GM19372 (cell line): ENCODE results near the gene AGBL3.

Source experiments
- ATAC-seq: cut with Tn5 transposase; IDR thresholded peaks from one replicate; pipeline ENCODE4 v1.9.1; 2021; ENCODE audit warnings: mild to moderate bottlenecking, low read depth, moderate library complexity; ENCODE audit not compliant: unreplicated experiment

The AGBL3 gene

DNA sequence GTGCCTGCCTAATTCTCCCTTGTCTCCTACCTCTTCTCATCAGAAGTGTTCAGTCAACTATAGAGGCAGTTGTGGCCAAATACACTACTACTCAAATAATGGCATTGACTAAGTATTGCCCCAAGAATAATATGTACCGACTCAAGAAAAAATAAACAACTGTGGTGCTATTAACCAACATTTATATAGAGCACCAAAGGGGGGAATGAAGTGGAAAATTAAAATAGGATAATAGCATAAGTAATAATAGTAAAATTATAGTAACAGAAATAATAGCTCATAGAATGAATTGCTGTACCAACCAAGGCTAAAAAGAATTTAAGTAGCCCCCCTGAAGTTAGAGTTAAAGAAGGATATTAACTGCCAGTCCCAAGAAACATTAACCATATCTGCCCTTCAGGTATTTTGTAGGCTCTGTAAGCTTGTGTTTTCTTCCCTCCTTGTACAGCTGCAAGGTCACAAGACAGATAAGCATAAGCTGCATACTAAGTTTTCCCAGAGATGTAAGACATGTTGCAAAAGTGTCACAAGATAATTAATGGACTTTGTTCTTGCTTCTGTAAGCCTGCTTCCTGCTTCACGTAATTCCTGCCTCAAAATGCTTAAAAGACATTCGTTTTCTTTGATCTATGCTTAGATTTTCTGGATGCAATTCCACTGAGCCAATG lies 195.1 kb downstream of the AGBL3 start:
- ATAC-seq = no peak

- no peak for ATAC-seq
Measured at GRCh38 chr7:135181929-135182678, 195.8 kb downstream of the AGBL3 start.

DNA sequence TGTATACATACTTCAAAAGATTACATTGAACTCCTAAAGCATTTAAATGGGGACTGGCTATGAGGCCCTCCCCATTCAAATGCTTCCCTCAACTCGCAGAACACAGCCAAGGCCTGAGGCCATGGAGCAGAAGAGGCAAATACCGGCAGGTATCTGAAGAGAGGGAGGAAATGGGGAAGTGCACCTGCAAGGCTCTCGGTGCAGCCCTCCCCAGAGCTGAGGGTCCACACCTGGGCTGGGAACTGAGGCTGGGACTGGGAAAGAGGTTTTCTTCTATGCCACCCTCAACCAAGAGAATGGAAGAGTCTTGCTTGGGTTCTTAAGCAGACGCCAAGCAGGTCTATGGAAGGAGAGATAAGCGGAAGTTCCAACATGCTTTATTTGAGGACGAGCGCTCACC lies 197.2 kb downstream of the AGBL3 start:
- no peak for ATAC-seq

DNA sequence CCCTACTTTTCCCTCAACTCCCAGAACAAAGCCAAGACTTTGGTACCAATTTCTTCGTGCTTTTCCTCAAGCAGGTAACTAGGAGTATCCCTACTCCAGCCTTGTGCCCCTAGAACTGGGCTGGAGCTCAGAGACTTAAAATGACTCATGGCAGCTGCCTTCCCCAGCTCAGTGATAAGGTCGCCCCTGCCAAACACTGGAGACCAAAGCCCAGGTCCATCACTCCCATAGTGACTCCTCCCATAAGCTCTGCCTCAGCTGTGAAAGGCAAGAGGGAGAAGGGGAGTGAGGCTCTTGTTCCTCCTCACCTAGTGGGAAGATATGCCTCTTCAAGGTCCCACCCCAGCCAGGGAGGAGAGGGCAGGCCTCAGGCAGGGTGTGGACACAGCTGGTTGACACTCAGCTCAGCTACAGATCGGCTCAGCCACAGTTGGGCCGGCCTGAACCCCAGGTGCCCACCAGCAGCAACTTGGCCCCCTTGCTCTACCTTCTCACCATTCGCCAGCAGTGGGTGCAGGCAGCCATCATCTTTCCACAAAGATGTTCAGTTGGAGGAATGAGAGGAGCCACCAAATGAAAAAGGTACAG lies 198.0 kb downstream of the AGBL3 start:
- ATAC-seq = no peak
